SK-N-SH treated with all-trans-retinoic acid at 6 μM for 48 hours (cell line): ENCODE data around the gene UTP4.

Experiments
- ATAC-seq: fragments of 200-7000 bp; cut with Tn5 transposase; 3 replicates; pipeline ENCODE4 v1.9.1; 2020; ENCODE audit warnings: mild to moderate bottlenecking, moderate library complexity
- ARNTL ChIP-seq: fragments of 450-650 bp; formaldehyde crosslinking; IDR thresholded peaks from 2 replicates; pipeline ENCODE4 v1.5.0; 2020; ENCODE audit warnings: low read depth, mild to moderate bottlenecking, moderate library complexity, borderline replicate concordance
- BACH2 ChIP-seq: fragments of 250-450 bp; sonication (Bioruptor Pico); IDR thresholded peaks from 2 replicates; pipeline ENCODE4 v1.9.0; 2021; ENCODE audit warnings: mild to moderate bottlenecking, borderline replicate concordance
- CREB5 ChIP-seq: fragments of 250-450 bp; sonication (Bioruptor Pico); IDR thresholded peaks from 2 replicates; pipeline ENCODE4 v1.5.1; 2020; ENCODE audit warnings: low read depth, mild to moderate bottlenecking, moderate library complexity
- CSDC2 ChIP-seq: fragments of 250-450 bp; sonication (Bioruptor Pico); IDR thresholded peaks from 2 replicates; pipeline ENCODE4 v1.5.0; 2020; ENCODE audit warnings: mild to moderate bottlenecking, moderate library complexity
- ESRRG ChIP-seq: fragments of 250-450 bp; sonication (Bioruptor Pico); IDR thresholded peaks from 2 replicates; pipeline ENCODE4 v1.6.1; 2021; ENCODE audit warnings: mild to moderate bottlenecking
- GLIS3 ChIP-seq: fragments of 250-450 bp; sonication (Bioruptor Pico); IDR thresholded peaks from 2 replicates; pipeline ENCODE4 v1.5.0; 2020; ENCODE audit warnings: mild to moderate bottlenecking, moderate library complexity
- ISL1 ChIP-seq: fragments of 250-450 bp; sonication (Bioruptor Pico); IDR thresholded peaks from 2 replicates; pipeline ENCODE4 v2.1.2; 2022; ENCODE audit warnings: mild to moderate bottlenecking, moderate library complexity
- OSR1 ChIP-seq: fragments of 250-450 bp; sonication (Bioruptor Pico); IDR thresholded peaks from 2 replicates; pipeline ENCODE4 v1.8.0; 2022; ENCODE audit warnings: moderate library complexity, mild to moderate bottlenecking, inconsistent platforms
- PATZ1 ChIP-seq: fragments of 250-450 bp; sonication (Bioruptor Pico); IDR thresholded peaks from 2 replicates; pipeline ENCODE4 v1.8.0; 2020; ENCODE audit warnings: mild to moderate bottlenecking, moderate library complexity, borderline replicate concordance
- POU6F1 ChIP-seq: fragments of 250-450 bp; sonication (Bioruptor Pico); IDR thresholded peaks from 2 replicates; pipeline ENCODE4 v1.8.0; 2021; ENCODE audit warnings: low read depth, mild to moderate bottlenecking, moderate library complexity, borderline replicate concordance
- PPARA ChIP-seq: fragments of 250-450 bp; sonication (Bioruptor Pico); IDR thresholded peaks from 2 replicates; pipeline ENCODE4 v1.5.0; 2020; ENCODE audit warnings: mild to moderate bottlenecking, borderline replicate concordance
- RARB ChIP-seq: fragments of 250-450 bp; sonication (Bioruptor Pico); IDR thresholded peaks from 2 replicates; pipeline ENCODE4 v1.8.0; 2021; ENCODE audit warnings: mild to moderate bottlenecking, moderate library complexity
- SNAI2 ChIP-seq: fragments of 250-450 bp; sonication (Bioruptor Pico); IDR thresholded peaks from 2 replicates; pipeline ENCODE4 v1.5.0; 2020; ENCODE audit warnings: mild to moderate bottlenecking, moderate library complexity
- TCF4 ChIP-seq: fragments of 250-450 bp; sonication (Bioruptor Pico); IDR thresholded peaks from 2 replicates; pipeline ENCODE4 v1.8.0; 2021; ENCODE audit warnings: mild to moderate bottlenecking, moderate library complexity, borderline replicate concordance
- TOX ChIP-seq: fragments of 250-450 bp; sonication (Bioruptor Pico); IDR thresholded peaks from 2 replicates; pipeline ENCODE4 v1.8.0; 2021; ENCODE audit warnings: mild to moderate bottlenecking, moderate library complexity, borderline replicate concordance
- ZC3H10 ChIP-seq: fragments of 250-450 bp; sonication (Bioruptor Pico); IDR thresholded peaks from 2 replicates; pipeline ENCODE4 v1.5.1; 2021; ENCODE audit warnings: mild to moderate bottlenecking, moderate library complexity
- ZFP3 ChIP-seq: fragments of 250-450 bp; sonication (Bioruptor Pico); IDR thresholded peaks from 2 replicates; pipeline ENCODE4 v1.5.0; 2020; ENCODE audit warnings: mild to moderate bottlenecking, moderate library complexity
- ZFP30 ChIP-seq: fragments of 450-650 bp; formaldehyde crosslinking; IDR thresholded peaks from 2 replicates; pipeline ENCODE4 v1.5.0; 2022; ENCODE audit warnings: mild to moderate bottlenecking, moderate library complexity
- ZNF565 ChIP-seq: fragments of 450-650 bp; formaldehyde crosslinking; conservative IDR thresholded peaks from 2 replicates; pipeline ENCODE4 v1.5.0; 2020; ENCODE audit warnings: low read depth, mild to moderate bottlenecking, moderate library complexity
- ZNF70 ChIP-seq: fragments of 450-650 bp; formaldehyde crosslinking; IDR thresholded peaks from 2 replicates; pipeline ENCODE4 v1.5.0; 2020; ENCODE audit warnings: mild to moderate bottlenecking, moderate library complexity
- ZNF8 ChIP-seq: fragments of 450-650 bp; formaldehyde crosslinking; IDR thresholded peaks from 2 replicates; pipeline ENCODE4 v1.5.0; 2020; ENCODE audit warnings: mild to moderate bottlenecking, moderate library complexity
- TF ChIP-seq, protein P1 (sequence below): fragments of 250-450 bp; sonication (Bioruptor Pico); IDR thresholded peaks from 2 replicates; pipeline ENCODE4 v1.5.1; 2021; ENCODE audit warnings: mild to moderate bottlenecking, moderate library complexity
- TF ChIP-seq, protein P2 (sequence below): fragments of 250-450 bp; sonication (Bioruptor Pico); IDR thresholded peaks from 2 replicates; pipeline ENCODE4 v1.5.0; 2020; ENCODE audit warnings: mild to moderate bottlenecking, moderate library complexity

UTP4 gene

GRCh38 chr16:69089091-69089910 is 43.1 kb upstream of the UTP4 start:
- peak; percentile 88 for ATAC-seq
- no peak for TF ChIP-seq ARNTL
- TF ChIP-seq ZNF8 (CRISPR knock-in tag), result no peak
- peak; percentile 43; the same call in 1 of the 2 replicates for TF ChIP-seq TCF4 (CRISPR knock-in tag)
- TF ChIP-seq ESRRG (CRISPR knock-in tag), result no peak
- no peak for TF ChIP-seq ZNF70 (CRISPR knock-in tag)
- TF ChIP-seq BACH2 (CRISPR knock-in tag), result no peak
- TF ChIP-seq, all 23 proteins: peak for 1

GRCh38 chr16:69093974-69094373 is 38.5 kb upstream of the UTP4 start:
- no peak for ATAC-seq
- TF ChIP-seq PATZ1 (CRISPR knock-in tag) (no peak), CREB5 (CRISPR knock-in tag) (no peak), BACH2 (CRISPR knock-in tag) (no peak), RARB (CRISPR knock-in tag) (no peak), ESRRG (CRISPR knock-in tag) (no peak), POU6F1 (CRISPR knock-in tag) (no peak), ZC3H10 (CRISPR knock-in tag) (no peak), GLIS3 (CRISPR knock-in tag) (no peak), ZNF8 (CRISPR knock-in tag) (no peak), CSDC2 (CRISPR knock-in tag) (no peak), SNAI2 (CRISPR knock-in tag) (no peak), ZFP30 (no peak), ZNF565 (CRISPR knock-in tag) (no peak), PPARA (CRISPR knock-in tag) (no peak), ISL1 (CRISPR knock-in tag) (no peak), ARNTL (no peak), ZFP3 (CRISPR knock-in tag) (no peak)
- TF ChIP-seq, protein P1, sequence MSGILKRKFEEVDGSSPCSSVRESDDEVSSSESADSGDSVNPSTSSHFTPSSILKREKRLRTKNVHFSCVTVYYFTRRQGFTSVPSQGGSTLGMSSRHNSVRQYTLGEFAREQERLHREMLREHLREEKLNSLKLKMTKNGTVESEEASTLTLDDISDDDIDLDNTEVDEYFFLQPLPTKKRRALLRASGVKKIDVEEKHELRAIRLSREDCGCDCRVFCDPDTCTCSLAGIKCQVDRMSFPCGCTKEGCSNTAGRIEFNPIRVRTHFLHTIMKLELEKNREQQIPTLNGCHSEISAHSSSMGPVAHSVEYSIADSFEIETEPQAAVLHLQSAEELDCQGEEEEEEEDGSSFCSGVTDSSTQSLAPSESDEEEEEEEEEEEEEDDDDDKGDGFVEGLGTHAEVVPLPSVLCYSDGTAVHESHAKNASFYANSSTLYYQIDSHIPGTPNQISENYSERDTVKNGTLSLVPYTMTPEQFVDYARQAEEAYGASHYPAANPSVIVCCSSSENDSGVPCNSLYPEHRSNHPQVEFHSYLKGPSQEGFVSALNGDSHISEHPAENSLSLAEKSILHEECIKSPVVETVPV (CRISPR knock-in tag), result no peak

DNA sequence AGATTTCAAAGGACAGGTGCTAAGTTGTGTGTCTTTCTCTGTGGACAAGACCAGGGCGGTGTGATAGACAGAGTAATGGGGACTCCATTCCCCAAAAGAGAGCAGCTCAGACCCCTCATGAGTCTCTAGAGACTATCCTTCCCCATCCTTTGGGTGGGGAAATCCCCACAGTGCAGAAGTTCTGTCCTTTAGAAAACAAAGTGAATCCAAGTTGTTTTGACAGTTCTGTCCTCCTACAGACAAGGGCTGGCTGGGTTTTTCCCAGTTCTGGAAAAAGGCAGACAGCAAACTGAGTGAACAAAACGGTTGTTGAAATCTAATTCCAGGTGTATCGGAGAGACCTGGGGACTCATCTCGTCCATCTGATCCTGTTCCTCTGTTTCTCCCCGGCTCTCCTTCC is 37.9 kb upstream of the UTP4 start:
- TF ChIP-seq ISL1 (CRISPR knock-in tag), result no peak
- TF ChIP-seq TOX, result no peak
- TF ChIP-seq ZNF8 (CRISPR knock-in tag), result no peak
- no peak for TF ChIP-seq GLIS3 (CRISPR knock-in tag)
- TF ChIP-seq ESRRG (CRISPR knock-in tag), result no peak
- no peak for TF ChIP-seq ZFP30
- TF ChIP-seq, protein P2, sequence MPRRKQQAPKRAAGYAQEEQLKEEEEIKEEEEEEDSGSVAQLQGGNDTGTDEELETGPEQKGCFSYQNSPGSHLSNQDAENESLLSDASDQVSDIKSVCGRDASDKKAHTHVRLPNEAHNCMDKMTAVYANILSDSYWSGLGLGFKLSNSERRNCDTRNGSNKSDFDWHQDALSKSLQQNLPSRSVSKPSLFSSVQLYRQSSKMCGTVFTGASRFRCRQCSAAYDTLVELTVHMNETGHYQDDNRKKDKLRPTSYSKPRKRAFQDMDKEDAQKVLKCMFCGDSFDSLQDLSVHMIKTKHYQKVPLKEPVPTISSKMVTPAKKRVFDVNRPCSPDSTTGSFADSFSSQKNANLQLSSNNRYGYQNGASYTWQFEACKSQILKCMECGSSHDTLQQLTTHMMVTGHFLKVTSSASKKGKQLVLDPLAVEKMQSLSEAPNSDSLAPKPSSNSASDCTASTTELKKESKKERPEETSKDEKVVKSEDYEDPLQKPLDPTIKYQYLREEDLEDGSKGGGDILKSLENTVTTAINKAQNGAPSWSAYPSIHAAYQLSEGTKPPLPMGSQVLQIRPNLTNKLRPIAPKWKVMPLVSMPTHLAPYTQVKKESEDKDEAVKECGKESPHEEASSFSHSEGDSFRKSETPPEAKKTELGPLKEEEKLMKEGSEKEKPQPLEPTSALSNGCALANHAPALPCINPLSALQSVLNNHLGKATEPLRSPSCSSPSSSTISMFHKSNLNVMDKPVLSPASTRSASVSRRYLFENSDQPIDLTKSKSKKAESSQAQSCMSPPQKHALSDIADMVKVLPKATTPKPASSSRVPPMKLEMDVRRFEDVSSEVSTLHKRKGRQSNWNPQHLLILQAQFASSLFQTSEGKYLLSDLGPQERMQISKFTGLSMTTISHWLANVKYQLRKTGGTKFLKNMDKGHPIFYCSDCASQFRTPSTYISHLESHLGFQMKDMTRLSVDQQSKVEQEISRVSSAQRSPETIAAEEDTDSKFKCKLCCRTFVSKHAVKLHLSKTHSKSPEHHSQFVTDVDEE (CRISPR knock-in tag), result no peak
- TF ChIP-seq TCF4 (CRISPR knock-in tag), result no peak
- no peak for TF ChIP-seq ZC3H10 (CRISPR knock-in tag)
- no peak for TF ChIP-seq OSR1 (CRISPR knock-in tag)
- ATAC-seq, result no peak; the same call in 2 of the 3 replicates
